ENCODE data around the gene PHLDA1. TPM values are rescaled to one million over a fixed set of nuclear protein-coding genes. Genes with fewer than 3 reads are reported as not detected.
"Not testable (repeated sequence)": the region's sequence is repeated elsewhere in the genome, so short reads cannot be mapped to it uniquely, and the experiment has no call there.

Gene PHLDA1
- total RNA-seq, 1 donor from 2014 or later, result 23.6 TPM

- no peak overlapping the region for H3K4me3 Mint-ChIP-seq
- no peak overlapping the region for H3K27ac Mint-ChIP-seq
- no peaks in the 10 kb centered on the region for H3K36me3 Mint-ChIP-seq
- no peaks in the 10 kb centered on the region for H3K9me3 Mint-ChIP-seq
- no peaks in the 10 kb centered on the region for H3K27me3 Mint-ChIP-seq (ENCODE audit: low read depth)
- H3K4me1 Mint-ChIP-seq, result peaks cover 25% of the 10 kb centered on the region
- TF ChIP-seq CTCF (IDR thresholded peaks at IDR 0.05; ENCODE audit: unreplicated experiment), result no peak
- DNase-seq (ENCODE audit: low spot score in 2 of 2, unreplicated experiment in 2 of 2), result no peak
Measured at GRCh38 chr12:75996861-75997447, 34.6 kb downstream of the PHLDA1 start.

GRCh38 chr12:75995691-75996090, 35.9 kb downstream of the PHLDA1 start:
- Mint-ChIP-seq H3K9me3 (no peaks in the 10 kb centered on the region), H3K27ac (no peak overlapping the region), H3K4me3 (no peak overlapping the region), H3K36me3 (no peaks in the 10 kb centered on the region), H3K27me3 (ENCODE audit: low read depth) (no peaks in the 10 kb centered on the region), H3K4me1 (peaks cover 25% of the 10 kb centered on the region)
- no peak for DNase-seq (ENCODE audit: low spot score in 2 of 2, unreplicated experiment in 2 of 2)
- no peak for TF ChIP-seq CTCF (IDR thresholded peaks at IDR 0.05; ENCODE audit: unreplicated experiment)

- peaks cover 30% of the 10 kb centered on the region for H3K4me1 Mint-ChIP-seq
- H3K36me3 Mint-ChIP-seq, result no peaks in the 10 kb centered on the region
- no peaks in the 10 kb centered on the region for H3K27me3 Mint-ChIP-seq (ENCODE audit: low read depth)
- H3K27ac Mint-ChIP-seq, result no peak overlapping the region
- DNase-seq (ENCODE audit: low spot score in 2 of 2, unreplicated experiment in 2 of 2), result no peak
- no peak overlapping the region for H3K4me3 Mint-ChIP-seq
- peaks cover 11% of the 10 kb centered on the region for H3K9me3 Mint-ChIP-seq
- TF ChIP-seq CTCF (IDR thresholded peaks at IDR 0.05; ENCODE audit: unreplicated experiment), result no peak
Measured at GRCh38 chr12:75994069-75994740, 37.4 kb downstream of the PHLDA1 start.

GRCh38 chr12:75991753-75992152, 39.8 kb downstream of the PHLDA1 start:
- Mint-ChIP-seq H3K4me3 (no peak overlapping the region), H3K27ac (no peak overlapping the region), H3K27me3 (ENCODE audit: low read depth) (no peaks in the 10 kb centered on the region), H3K9me3 (peaks cover 24% of the 10 kb centered on the region), H3K4me1 (peaks cover 25% of the 10 kb centered on the region), H3K36me3 (peaks cover 11% of the 10 kb centered on the region)
- no peak for TF ChIP-seq CTCF (IDR thresholded peaks at IDR 0.05; ENCODE audit: unreplicated experiment)
- no peak for DNase-seq (ENCODE audit: low spot score in 2 of 2, unreplicated experiment in 2 of 2)

GRCh38 chr12:75990189-75990912, 41.2 kb downstream of the PHLDA1 start:
- DNase-seq (ENCODE audit: low spot score in 2 of 2, unreplicated experiment in 2 of 2), result no peak
- Mint-ChIP-seq H3K27me3 (ENCODE audit: low read depth) (no peaks in the 10 kb centered on the region), H3K27ac (no peak overlapping the region), H3K4me3 (no peak overlapping the region), H3K4me1 (peaks cover 37% of the 10 kb centered on the region), H3K36me3 (peaks cover 11% of the 10 kb centered on the region), H3K9me3 (peaks cover 24% of the 10 kb centered on the region)
- TF ChIP-seq CTCF (IDR thresholded peaks at IDR 0.05; ENCODE audit: unreplicated experiment), result no peak

- not testable (repeated sequence) for DNase-seq (ENCODE audit: low spot score in 2 of 2, unreplicated experiment in 2 of 2); H3K27ac Mint-ChIP-seq; H3K27me3 Mint-ChIP-seq (ENCODE audit: low read depth); H3K4me3 Mint-ChIP-seq
- H3K36me3 Mint-ChIP-seq, result peaks cover 11% of the 10 kb centered on the region
- peaks cover 21% of the 10 kb centered on the region for H3K4me1 Mint-ChIP-seq
- peaks cover 24% of the 10 kb centered on the region for H3K9me3 Mint-ChIP-seq
Measured at GRCh38 chr12:75987709-75988108, 43.9 kb downstream of the PHLDA1 start.

Data from mesothelial cell of epicardium (in vitro differentiated cells).